Adrenal gland (tissue), 5 donors: ENCODE data around the gene SLC66A3.

Experiments
- POLR2A ChIP-seq, 2 donors: fragments of 450-650 bp; IDR thresholded peaks; one replicate each; pipeline ENCODE4 v1.6.1; 2017; ENCODE audit warnings: antibody characterized with exemption in 2 of 2, mild to moderate bottlenecking in 2 of 2, moderate library complexity in 1 of 2
- TF ChIP-seq, protein P1 (sequence below), 6 experiments: fragments of 450-650 bp in 4 of 6; fragments of 200-600 bp in 2 of 6; sonication (generic) in 1 of 6; IDR thresholded peaks; 1 replicate in 5 of 6; 2 replicates in 1 of 6; pipeline versions ENCODE4 v1.5.1 to v1.8.0; 2016 to 2021; ENCODE audit warnings: antibody characterized with exemption in 6 of 6, mild to moderate bottlenecking in 2 of 6, moderate library complexity in 1 of 6
- donor health status: DM: no; HTN: no; CAD: no.

- TF ChIP-seq, protein P1, sequence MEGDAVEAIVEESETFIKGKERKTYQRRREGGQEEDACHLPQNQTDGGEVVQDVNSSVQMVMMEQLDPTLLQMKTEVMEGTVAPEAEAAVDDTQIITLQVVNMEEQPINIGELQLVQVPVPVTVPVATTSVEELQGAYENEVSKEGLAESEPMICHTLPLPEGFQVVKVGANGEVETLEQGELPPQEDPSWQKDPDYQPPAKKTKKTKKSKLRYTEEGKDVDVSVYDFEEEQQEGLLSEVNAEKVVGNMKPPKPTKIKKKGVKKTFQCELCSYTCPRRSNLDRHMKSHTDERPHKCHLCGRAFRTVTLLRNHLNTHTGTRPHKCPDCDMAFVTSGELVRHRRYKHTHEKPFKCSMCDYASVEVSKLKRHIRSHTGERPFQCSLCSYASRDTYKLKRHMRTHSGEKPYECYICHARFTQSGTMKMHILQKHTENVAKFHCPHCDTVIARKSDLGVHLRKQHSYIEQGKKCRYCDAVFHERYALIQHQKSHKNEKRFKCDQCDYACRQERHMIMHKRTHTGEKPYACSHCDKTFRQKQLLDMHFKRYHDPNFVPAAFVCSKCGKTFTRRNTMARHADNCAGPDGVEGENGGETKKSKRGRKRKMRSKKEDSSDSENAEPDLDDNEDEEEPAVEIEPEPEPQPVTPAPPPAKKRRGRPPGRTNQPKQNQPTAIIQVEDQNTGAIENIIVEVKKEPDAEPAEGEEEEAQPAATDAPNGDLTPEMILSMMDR (IDR thresholded peaks at IDR 0.05) = no peak
- TF ChIP-seq POLR2A (IDR thresholded peaks at IDR 0.05) = no peak
Observed at GRCh38 chr2:11222845-11223244, 67.6 kb downstream of the SLC66A3 start.
